ENCODE data around the gene CENPVL2.

DNA sequence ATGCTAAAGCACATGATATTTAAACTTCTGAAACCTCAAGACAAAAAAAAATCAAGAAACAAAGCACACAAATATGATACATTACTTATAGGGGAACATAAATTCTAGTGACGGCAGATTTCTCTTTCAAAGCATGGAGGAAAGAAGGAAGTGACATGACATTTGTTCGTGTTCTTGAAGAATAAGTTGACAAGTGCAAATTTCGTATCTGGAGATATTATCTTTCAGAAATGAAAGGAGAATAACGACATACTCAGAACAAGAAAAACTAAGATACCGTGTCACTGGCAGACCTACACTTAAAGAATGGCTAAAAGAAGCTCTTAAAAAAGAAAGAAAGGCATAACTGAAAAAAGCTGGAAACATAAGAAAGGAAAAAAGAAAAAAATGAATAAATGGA, 16.6 kb downstream of the CENPVL2 start:
- TF ChIP-seq EP300 (IDR thresholded peaks at IDR 0.05) (no peak), POLR2A (IDR thresholded peaks at IDR 0.05) (no peak), POLR2AphosphoS5 (IDR thresholded peaks at IDR 0.05) (no peak)
- TF ChIP-seq, protein P1, sequence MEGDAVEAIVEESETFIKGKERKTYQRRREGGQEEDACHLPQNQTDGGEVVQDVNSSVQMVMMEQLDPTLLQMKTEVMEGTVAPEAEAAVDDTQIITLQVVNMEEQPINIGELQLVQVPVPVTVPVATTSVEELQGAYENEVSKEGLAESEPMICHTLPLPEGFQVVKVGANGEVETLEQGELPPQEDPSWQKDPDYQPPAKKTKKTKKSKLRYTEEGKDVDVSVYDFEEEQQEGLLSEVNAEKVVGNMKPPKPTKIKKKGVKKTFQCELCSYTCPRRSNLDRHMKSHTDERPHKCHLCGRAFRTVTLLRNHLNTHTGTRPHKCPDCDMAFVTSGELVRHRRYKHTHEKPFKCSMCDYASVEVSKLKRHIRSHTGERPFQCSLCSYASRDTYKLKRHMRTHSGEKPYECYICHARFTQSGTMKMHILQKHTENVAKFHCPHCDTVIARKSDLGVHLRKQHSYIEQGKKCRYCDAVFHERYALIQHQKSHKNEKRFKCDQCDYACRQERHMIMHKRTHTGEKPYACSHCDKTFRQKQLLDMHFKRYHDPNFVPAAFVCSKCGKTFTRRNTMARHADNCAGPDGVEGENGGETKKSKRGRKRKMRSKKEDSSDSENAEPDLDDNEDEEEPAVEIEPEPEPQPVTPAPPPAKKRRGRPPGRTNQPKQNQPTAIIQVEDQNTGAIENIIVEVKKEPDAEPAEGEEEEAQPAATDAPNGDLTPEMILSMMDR (IDR thresholded peaks at IDR 0.05): no peak

Data from stomach (tissue), 4 donors.